ENCODE measurements around the gene SAMM50.
"Not testable (repeated sequence)": the region's sequence is repeated elsewhere in the genome, so short reads cannot be mapped to it uniquely, and the experiment has no call there.

The SAMM50 gene

DNA sequence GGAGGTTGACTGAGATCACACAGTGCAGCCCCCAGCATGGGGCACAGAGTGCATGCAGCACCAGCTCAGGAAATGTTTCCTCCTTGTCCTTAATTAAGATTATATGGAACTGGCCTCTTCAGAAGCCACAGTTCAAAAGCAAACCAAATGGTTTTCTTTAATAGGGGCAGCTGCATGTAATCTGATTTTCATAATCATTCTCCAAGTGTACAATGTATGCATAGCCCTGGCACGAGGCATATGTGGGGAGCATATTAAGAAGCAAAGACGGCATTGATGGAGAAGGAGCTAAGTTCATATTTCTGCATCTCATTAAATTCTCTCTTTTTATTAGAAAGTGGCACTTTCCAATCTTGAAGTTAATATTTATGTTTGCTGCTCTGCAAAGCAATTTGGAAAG lies 59.0 kb downstream of the SAMM50 start:
- Histone ChIP-seq H4K20me1 (ENCODE audit: control insufficient read depth, insufficient read depth, low read depth, low read length) (no peaks in the 10 kb centered on the region), H3K79me2 (ENCODE audit: control insufficient read depth, low read length) (no peaks in the 10 kb centered on the region), H3K4me3 (ENCODE audit: low read length) (no peak overlapping the region), H3K27ac (ENCODE audit: low read depth, low read length) (no peak overlapping the region), H3K4me2 (ENCODE audit: low read length) (no peak overlapping the region), H3K27me3 (ENCODE audit: control insufficient read depth, low read length) (no peaks in the 10 kb centered on the region), H3F3A (ENCODE audit: control insufficient read depth, insufficient read depth) (no peaks in the 10 kb centered on the region), H3K9me3 (ENCODE audit: control insufficient read depth, insufficient read depth, low read length) (no peaks in the 10 kb centered on the region), H3K4me1 (ENCODE audit: control insufficient read depth, low read length) (0 out of 2 replicates have a peak, but pooled peaks cover 2% of the 10 kb centered on the region), H3K9me2 (replicated peaks; ENCODE audit: control insufficient read depth, low read length) (no peaks in the 10 kb centered on the region), H3K36me3 (ENCODE audit: control insufficient read depth, low read length) (no peaks in the 10 kb centered on the region)
- TF ChIP-seq CTCF (IDR thresholded peaks at IDR 0.05; ENCODE audit: low read depth, low read length, poor library complexity, severe bottlenecking) (no peak), EZH2phosphoT487 (IDR thresholded peaks at IDR 0.05; ENCODE audit: borderline replicate concordance, low read length) (no peak)

DNA sequence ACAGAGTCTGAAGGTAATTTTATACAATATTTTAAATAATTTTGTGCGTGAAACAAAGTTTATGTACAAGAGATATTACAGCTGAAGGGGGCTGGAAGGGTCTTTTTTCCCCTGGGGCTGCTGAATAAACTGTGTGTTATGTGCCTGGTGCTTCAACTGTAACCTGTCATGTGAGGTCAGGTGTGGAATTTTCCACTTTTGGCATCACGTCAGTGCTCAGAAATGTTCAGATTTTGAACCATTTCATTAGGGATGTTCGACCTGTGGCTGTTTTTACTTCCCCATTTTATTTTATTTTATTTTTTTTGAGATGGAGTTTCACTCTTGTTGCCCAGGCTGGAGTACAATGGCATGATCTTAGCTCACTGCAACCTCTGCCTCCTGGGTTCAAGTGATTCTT lies 61.3 kb downstream of the SAMM50 start:
- not testable (repeated sequence) for H3K4me1 ChIP-seq (ENCODE audit: control insufficient read depth, low read length); H3K27ac ChIP-seq (ENCODE audit: low read depth, low read length); H3K4me3 ChIP-seq (ENCODE audit: low read length); H3K9me2 ChIP-seq (replicated peaks; ENCODE audit: control insufficient read depth, low read length); H3F3A ChIP-seq (ENCODE audit: control insufficient read depth, insufficient read depth); H3K36me3 ChIP-seq (ENCODE audit: control insufficient read depth, low read length); H4K20me1 ChIP-seq (ENCODE audit: control insufficient read depth, insufficient read depth, low read depth, low read length); H3K27me3 ChIP-seq (ENCODE audit: control insufficient read depth, low read length); H3K4me2 ChIP-seq (ENCODE audit: low read length); H3K79me2 ChIP-seq (ENCODE audit: control insufficient read depth, low read length); H3K9me3 ChIP-seq (ENCODE audit: control insufficient read depth, insufficient read depth, low read length)

- Histone ChIP-seq H3K9me2 (replicated peaks; ENCODE audit: control insufficient read depth, low read length) (no peaks in the 10 kb centered on the region), H3K4me3 (ENCODE audit: low read length) (no peak overlapping the region), H4K20me1 (ENCODE audit: control insufficient read depth, insufficient read depth, low read depth, low read length) (no peaks in the 10 kb centered on the region), H3F3A (ENCODE audit: control insufficient read depth, insufficient read depth) (no peaks in the 10 kb centered on the region), H3K27ac (ENCODE audit: low read depth, low read length) (no peak overlapping the region), H3K9me3 (ENCODE audit: control insufficient read depth, insufficient read depth, low read length) (no peaks in the 10 kb centered on the region), H3K27me3 (ENCODE audit: control insufficient read depth, low read length) (peaks cover 8% of the 10 kb centered on the region), H3K79me2 (ENCODE audit: control insufficient read depth, low read length) (no peaks in the 10 kb centered on the region), H3K4me1 (ENCODE audit: control insufficient read depth, low read length) (peaks cover 3% of the 10 kb centered on the region; the same call in 1 of the 2 replicates), H3K4me2 (ENCODE audit: low read length) (no peak overlapping the region), H3K36me3 (ENCODE audit: control insufficient read depth, low read length) (no peaks in the 10 kb centered on the region)
- TF ChIP-seq EZH2phosphoT487 (IDR thresholded peaks at IDR 0.05; ENCODE audit: borderline replicate concordance, low read length), result no peak
- TF ChIP-seq CTCF (IDR thresholded peaks at IDR 0.05; ENCODE audit: low read depth, low read length, poor library complexity, severe bottlenecking), result no peak
Observed at GRCh38 chr22:44018594-44018993, 63.4 kb downstream of the SAMM50 start.

DNA sequence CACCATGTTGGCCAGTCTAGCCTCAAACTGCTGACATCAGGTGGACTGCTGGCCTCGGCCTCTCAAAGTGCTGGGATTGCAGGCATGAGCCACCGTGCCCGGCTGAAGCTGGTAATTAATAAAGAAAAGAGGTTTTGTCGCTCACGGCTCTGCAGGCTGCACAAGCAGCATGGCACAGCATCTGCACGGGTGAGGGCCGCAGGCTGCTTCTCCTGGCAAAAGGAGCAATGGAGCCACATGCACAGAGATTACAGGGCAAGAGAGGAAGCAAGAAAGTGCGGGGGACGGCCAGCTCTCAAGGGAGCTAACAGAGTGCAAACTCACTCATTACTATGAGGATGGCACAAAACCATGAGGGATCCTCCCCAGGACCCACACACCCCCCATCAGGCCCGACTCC lies 64.2 kb downstream of the SAMM50 start:
- no peaks in the 10 kb centered on the region for H3K9me3 ChIP-seq (ENCODE audit: control insufficient read depth, insufficient read depth, low read length)
- H3K4me1 ChIP-seq (ENCODE audit: control insufficient read depth, low read length), result peaks cover 6% of the 10 kb centered on the region; the same call in 1 of the 2 replicates
- H4K20me1 ChIP-seq (ENCODE audit: control insufficient read depth, insufficient read depth, low read depth, low read length), result no peaks in the 10 kb centered on the region
- H3K27me3 ChIP-seq (ENCODE audit: control insufficient read depth, low read length), result peaks cover 12% of the 10 kb centered on the region
- H3K36me3 ChIP-seq (ENCODE audit: control insufficient read depth, low read length), result no peaks in the 10 kb centered on the region
- no peak overlapping the region for H3K4me3 ChIP-seq (ENCODE audit: low read length)
- H3K4me2 ChIP-seq (ENCODE audit: low read length), result no peak overlapping the region
- TF ChIP-seq EZH2phosphoT487 (IDR thresholded peaks at IDR 0.05; ENCODE audit: borderline replicate concordance, low read length) (no peak), CTCF (IDR thresholded peaks at IDR 0.05; ENCODE audit: low read depth, low read length, poor library complexity, severe bottlenecking) (no peak)
- H3K79me2 ChIP-seq (ENCODE audit: control insufficient read depth, low read length), result no peaks in the 10 kb centered on the region
- H3K9me2 ChIP-seq (replicated peaks; ENCODE audit: control insufficient read depth, low read length), result no peaks in the 10 kb centered on the region
- H3K27ac ChIP-seq (ENCODE audit: low read depth, low read length), result no peak overlapping the region
- H3F3A ChIP-seq (ENCODE audit: control insufficient read depth, insufficient read depth), result no peaks in the 10 kb centered on the region
